IMR-90 (cell line): ENCODE measurements around the gene UGT1A7. TPM values are rescaled to one million over a fixed set of nuclear protein-coding genes. Genes with fewer than 3 reads are reported as not detected.

Experiments used
- ATAC-seq: fragments of 200-7000 bp; cut with Tn5 transposase; 2 replicates; pipeline ENCODE4 v1.9.1; 2020; ENCODE audit warnings: low read depth, mild to moderate bottlenecking, moderate library complexity
- BruUV-seq: library from RNA; stranded (reverse); fragments of 400-500 nt; replicated peaks from 2 replicates; lab custom pipeline; 2021; lab: Mats Ljungman, UMichigan
- CTCF ChIA-PET: fragments of 300-600 bp; formaldehyde crosslinking; extraction: SDS; loops from one replicate; lab custom pipeline; 2021; ENCODE audit warnings: antibody characterized with exemption; lab: Yijun Ruan, JAX
- POLR2A ChIA-PET: fragments of 300-600 bp; sonication (Branson Sonifier 250); formaldehyde crosslinking; loops from one replicate; lab custom pipeline; 2022; ENCODE audit warnings: antibody characterized with exemption; ENCODE audit not compliant: unreplicated experiment; lab: Charles Lee
- DNase-seq: peaks from one replicate; pipeline ENCODE4 v3.0.0; 2013
- H2AFZ ChIP-seq: replicated peaks from 2 replicates; pipeline ENCODE3; 2013; ENCODE audit warnings: low read length, mild to moderate bottlenecking; ENCODE audit not compliant: poor library complexity
- H2AK5ac ChIP-seq: 2 replicates; pipeline ENCODE4 v1.6.1; 2013; ENCODE audit warnings: low read depth, low read length, inconsistent platforms
- H2AK9ac ChIP-seq: replicated peaks from 2 replicates; pipeline ENCODE3; 2013; ENCODE audit warnings: mild to moderate bottlenecking, low read depth, low read length, moderate library complexity; ENCODE audit not compliant: poor library complexity
- H2BK120ac ChIP-seq: 2 replicates; pipeline ENCODE4 v1.6.1; 2013; ENCODE audit warnings: low read depth, low read length, inconsistent platforms
- H2BK15ac ChIP-seq: 3 replicates; pipeline ENCODE4 v1.6.1; 2013; ENCODE audit warnings: low read depth, low read length, inconsistent platforms
- H2BK20ac ChIP-seq: 2 replicates; pipeline ENCODE4 v1.6.1; 2013; ENCODE audit warnings: low read depth, mild to moderate bottlenecking, inconsistent platforms, low read length, moderate library complexity
- H2BK5ac ChIP-seq: 2 replicates; pipeline ENCODE4 v1.6.1; 2013; ENCODE audit warnings: mild to moderate bottlenecking, low read depth, low read length, inconsistent platforms; ENCODE audit not compliant: poor library complexity, severe bottlenecking
- H3K14ac ChIP-seq: replicated peaks from 2 replicates; pipeline ENCODE4 v1.6.1; 2013; ENCODE audit warnings: low read depth, low read length, inconsistent platforms
- H3K18ac ChIP-seq: 2 replicates; pipeline ENCODE4 v1.6.1; 2013; ENCODE audit warnings: low read depth, low read length, control low read depth
- H3K23ac ChIP-seq: 2 replicates; pipeline ENCODE4 v1.6.1; 2013; ENCODE audit warnings: low read depth, low read length, inconsistent platforms
- H3K27ac ChIP-seq: 2 replicates; pipeline ENCODE4 v1.5.1; 2013; ENCODE audit warnings: mild to moderate bottlenecking, control low read depth, low read length; ENCODE audit not compliant: insufficient read depth
- H3K27me3 ChIP-seq: 2 replicates; pipeline ENCODE4 v1.6.1; 2013; ENCODE audit warnings: low read length; ENCODE audit not compliant: control insufficient read depth, insufficient read depth
- H3K36me3 ChIP-seq: 2 replicates; pipeline ENCODE4 v1.6.1; 2013; ENCODE audit warnings: low read length, mixed read lengths; ENCODE audit not compliant: control insufficient read depth, insufficient read depth
- H3K4ac ChIP-seq: 2 replicates; pipeline ENCODE4 v1.6.1; 2013; ENCODE audit warnings: low read depth, low read length, inconsistent platforms
- H3K4me1 ChIP-seq: 2 replicates; pipeline ENCODE4 v1.6.1; 2013; ENCODE audit warnings: low read length, mixed read lengths; ENCODE audit not compliant: control insufficient read depth, insufficient read depth
- H3K4me2 ChIP-seq: 2 replicates; pipeline ENCODE4 v1.6.1; 2013; ENCODE audit warnings: low read depth, mild to moderate bottlenecking, control low read depth, low read length, moderate library complexity
- H3K4me3 ChIP-seq: 2 replicates; pipeline ENCODE4 v1.5.1; 2013; ENCODE audit warnings: low read depth, mild to moderate bottlenecking, control low read depth, low read length, moderate library complexity; ENCODE audit not compliant: insufficient read depth
- H3K56ac ChIP-seq: 2 replicates; pipeline ENCODE4 v1.6.1; 2013; ENCODE audit warnings: low read length, inconsistent platforms; ENCODE audit not compliant: insufficient read depth; ENCODE audit errors: extremely low read depth
- H3K79me1 ChIP-seq, 2 experiments: 2 replicates each; pipeline ENCODE4 v1.6.1; 2013; ENCODE audit warnings: low read length in 2 of 2, inconsistent platforms in 1 of 2, low read depth in 1 of 2
- H3K9ac ChIP-seq: 2 replicates; pipeline ENCODE4 v1.6.1; 2013; ENCODE audit warnings: low read depth, low read length, control low read depth
- H3K9me1 ChIP-seq: 2 replicates; pipeline ENCODE4 v1.6.1; 2013; ENCODE audit warnings: low read length, inconsistent platforms; ENCODE audit not compliant: insufficient read depth
- H3K9me3 ChIP-seq: 2 replicates; pipeline ENCODE4 v1.6.1; 2013; ENCODE audit warnings: low read length; ENCODE audit not compliant: control insufficient read depth, insufficient read depth
- H4K20me1 ChIP-seq: 2 replicates; pipeline ENCODE4 v1.6.1; 2013; ENCODE audit warnings: low read length, inconsistent platforms; ENCODE audit not compliant: insufficient read depth
- H4K5ac ChIP-seq: 2 replicates; pipeline ENCODE4 v1.6.1; 2013; ENCODE audit warnings: mild to moderate bottlenecking, low read depth, low read length, control low read depth
- H4K8ac ChIP-seq, 2 experiments: 2 replicates each; pipeline ENCODE4 v1.6.1; 2013; ENCODE audit warnings: low read depth in 2 of 2, low read length in 2 of 2, control low read depth in 1 of 2, inconsistent platforms in 1 of 2
- H4K91ac ChIP-seq: 2 replicates; pipeline ENCODE4 v1.6.1; 2013; ENCODE audit warnings: low read depth, low read length, inconsistent platforms; ENCODE audit not compliant: insufficient read depth
- BHLHE40 ChIP-seq: fragments of 150-350 bp; IDR thresholded peaks from 2 replicates; pipeline ENCODE4 v1.6.1; 2016; ENCODE audit warnings: mild to moderate bottlenecking, low read depth, low read length
- CEBPB ChIP-seq: IDR thresholded peaks from 2 replicates; pipeline ENCODE4 v1.6.1; 2012; ENCODE audit warnings: low read depth, low read length, improper control_type of control experiment
- CHD1 ChIP-seq: IDR thresholded peaks from 2 replicates; pipeline ENCODE4 v1.6.1; 2012; ENCODE audit warnings: low read depth, low read length, improper control_type of control experiment
- FOS ChIP-seq: fragments of 150-350 bp; IDR thresholded peaks from 2 replicates; pipeline ENCODE4 v1.6.1; 2016; ENCODE audit warnings: low read depth, low read length
- MAFK ChIP-seq: IDR thresholded peaks from 2 replicates; pipeline ENCODE4 v1.6.1; 2012; ENCODE audit warnings: low read depth, low read length, improper control_type of control experiment
- MAZ ChIP-seq: IDR thresholded peaks from 2 replicates; pipeline ENCODE4 v1.6.1; 2012; ENCODE audit warnings: low read depth, mild to moderate bottlenecking, low read length, improper control_type of control experiment, moderate library complexity, borderline replicate concordance
- MXI1 ChIP-seq: IDR thresholded peaks from 2 replicates; pipeline ENCODE4 v1.6.1; 2012; ENCODE audit warnings: low read depth, mild to moderate bottlenecking, low read length, moderate library complexity, borderline replicate concordance
- NFE2L2 ChIP-seq: fragments of 150-350 bp; IDR thresholded peaks from 2 replicates; pipeline ENCODE4 v1.6.1; 2016; ENCODE audit warnings: low read depth, mild to moderate bottlenecking, low read length
- POLR2A ChIP-seq: IDR thresholded peaks from 2 replicates; pipeline ENCODE4 v1.6.1; 2012; ENCODE audit warnings: mild to moderate bottlenecking, low read depth, low read length
- RAD21 ChIP-seq: IDR thresholded peaks from 2 replicates; pipeline ENCODE4 v1.6.1; 2012; ENCODE audit warnings: low read length, improper control_type of control experiment
- RCOR1 ChIP-seq: IDR thresholded peaks from 2 replicates; pipeline ENCODE4 v1.6.1; 2012; ENCODE audit warnings: mild to moderate bottlenecking, low read length, improper control_type of control experiment; ENCODE audit not compliant: insufficient replicate concordance
- RFX5 ChIP-seq: IDR thresholded peaks from 2 replicates; pipeline ENCODE4 v1.8.0; 2012; ENCODE audit warnings: low read depth, mild to moderate bottlenecking, low read length, moderate library complexity
- SMC3 ChIP-seq: fragments of 150-350 bp; IDR thresholded peaks from 2 replicates; pipeline ENCODE4 v1.6.1; 2016; ENCODE audit warnings: low read depth, mild to moderate bottlenecking, antibody characterized with exemption, low read length, moderate library complexity
- WGBS, 2 experiments: methylation state at CpG; one replicate each; pipeline versions ENCODE4 v1.1.5 to v1.1.7; 2013; ENCODE audit warnings: missing lambda C conversion rate in 2 of 2; ENCODE audit not compliant: insufficient read length in 1 of 2; ENCODE audit errors: extremely low coverage in 2 of 2; 5-methylcytosine and 5-hydroxymethylcytosine counted together
- dilution Hi-C: fragments of 300-500 bp; cut with HindIII; formaldehyde crosslinking; loops from one replicate; pipeline ENCODE4 v1.14.3; 2018; ENCODE audit warnings: low sequenced_read_pairs; ENCODE audit not compliant: unreplicated experiment
- in situ Hi-C: fragments of 300-500 bp; cut with MboI; formaldehyde crosslinking; loops from 3 replicates; pipeline ENCODE4 v1.14.3; 2019; ENCODE audit warnings: low sequenced_read_pairs, inconsistent platforms, mixed read lengths
- intact Hi-C: fragments of 100-400 bp; cut with micrococcal nuclease; formaldehyde crosslinking; loops from 2 replicates; pipeline ENCODE4 v1.10.0; 2022
- polyA plus RNA-seq, 3 experiments: library from polyadenylated mRNA; depleted of rRNA; stranded (reverse); fragments of >200 nt; gene quantifications; 2 replicates each; pipeline ENCODE4 v1.2.3, GENCODE V29; 2012; ENCODE audit warnings: low replicate concordance in 1 of 3
- total RNA-seq: library from RNA; depleted of rRNA; stranded (reverse); fragments of >200 nt; gene quantifications from 2 replicates; pipeline ENCODE4 v1.2.3, GENCODE V29; 2012
- TF ChIP-seq, protein P1 (sequence below): fragments of 150-350 bp; IDR thresholded peaks from 2 replicates; pipeline ENCODE4 v1.6.1; 2017; ENCODE audit warnings: mild to moderate bottlenecking, antibody characterized with exemption, low read length, low read depth
- TF ChIP-seq, protein P2 (sequence below): fragments of 150-350 bp; IDR thresholded peaks from 2 replicates; pipeline ENCODE4 v1.6.1; 2016; ENCODE audit warnings: low read depth, mild to moderate bottlenecking, low read length, moderate library complexity, borderline replicate concordance
- TF ChIP-seq, protein P3 (sequence below): conservative IDR thresholded peaks from 2 replicates; pipeline ENCODE4 v1.5.1; 2012; ENCODE audit warnings: mild to moderate bottlenecking, low read depth, low read length, improper control_type of control experiment

UGT1A7 gene
- total and polyA plus RNA-seq, 2 of the 4 experiments (the other 2 are of a cell fraction) = not detected

DNA sequence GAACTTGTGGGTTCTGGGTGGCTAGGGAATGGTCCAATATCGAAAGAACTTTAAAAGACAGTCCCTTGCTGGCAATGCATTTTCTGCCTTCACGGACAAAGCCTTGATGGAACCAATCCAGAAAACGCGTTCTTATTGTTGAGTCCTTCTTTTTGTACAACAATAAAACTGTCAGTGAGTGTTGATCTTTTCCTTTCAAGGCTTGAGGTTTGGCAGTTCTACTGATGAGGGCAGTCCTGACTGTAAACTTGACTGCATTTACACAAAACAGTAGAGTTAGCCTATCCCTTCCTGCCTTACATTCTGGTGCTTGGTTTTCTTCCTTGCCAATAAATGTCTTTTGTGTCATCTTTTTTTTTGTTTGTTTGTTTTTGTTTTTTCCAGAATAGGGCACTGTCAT, 2.5 kb upstream of the UGT1A7 start:
- intact Hi-C loops (no loop called here), dilution Hi-C loops (no loop called here), in situ Hi-C loops (no loop called here)
- H3K9me1 ChIP-seq = no peaks in the 10 kb centered on the region
- H3K4ac ChIP-seq = no peak overlapping the region
- H4K20me1 ChIP-seq = no peaks in the 10 kb centered on the region
- no peak overlapping the region for H3K23ac ChIP-seq
- no peak overlapping the region for H3K18ac ChIP-seq
- H3K14ac ChIP-seq = no peak overlapping the region
- ATAC-seq = no peak
- no peak for DNase-seq
- H3K27me3 ChIP-seq = peaks cover 1% of the 10 kb centered on the region
- H2BK15ac ChIP-seq = no peak overlapping the region
- H3K79me1 ChIP-seq = no peaks in the 10 kb centered on the region
- POLR2A ChIA-PET = no interaction called here
- H2BK20ac ChIP-seq = no peak overlapping the region
- H3K4me1 ChIP-seq = no peaks in the 10 kb centered on the region
- H2BK5ac ChIP-seq = no peak overlapping the region
- H3K9me3 ChIP-seq = no peaks in the 10 kb centered on the region
- H4K5ac ChIP-seq = no peak overlapping the region
- H2AK5ac ChIP-seq = no peak overlapping the region
- no CpG with 5 or more reads among the region's 4 CpGs for WGBS, 2 experiments
- H3K4me3 ChIP-seq = no peak overlapping the region
- no TSS peak for BruUV-seq
- no peak overlapping the region for H3K27ac ChIP-seq
- no peak overlapping the region for H3K56ac ChIP-seq
- H4K8ac ChIP-seq = no peak overlapping the region
- H2BK120ac ChIP-seq = no peak overlapping the region
- H3K36me3 ChIP-seq = no peaks in the 10 kb centered on the region
- H2AK9ac ChIP-seq = no peak overlapping the region
- no peak overlapping the region for H4K91ac ChIP-seq
- H3K4me2 ChIP-seq = no peak overlapping the region
- TF ChIP-seq, protein P1, sequence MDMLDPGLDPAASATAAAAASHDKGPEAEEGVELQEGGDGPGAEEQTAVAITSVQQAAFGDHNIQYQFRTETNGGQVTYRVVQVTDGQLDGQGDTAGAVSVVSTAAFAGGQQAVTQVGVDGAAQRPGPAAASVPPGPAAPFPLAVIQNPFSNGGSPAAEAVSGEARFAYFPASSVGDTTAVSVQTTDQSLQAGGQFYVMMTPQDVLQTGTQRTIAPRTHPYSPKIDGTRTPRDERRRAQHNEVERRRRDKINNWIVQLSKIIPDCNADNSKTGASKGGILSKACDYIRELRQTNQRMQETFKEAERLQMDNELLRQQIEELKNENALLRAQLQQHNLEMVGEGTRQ = no peak
- no peak for TF ChIP-seq BHLHE40
- no peak for TF ChIP-seq MAFK
- no peak for TF ChIP-seq RFX5
- TF ChIP-seq NFE2L2 = no peak
- TF ChIP-seq, protein P2, sequence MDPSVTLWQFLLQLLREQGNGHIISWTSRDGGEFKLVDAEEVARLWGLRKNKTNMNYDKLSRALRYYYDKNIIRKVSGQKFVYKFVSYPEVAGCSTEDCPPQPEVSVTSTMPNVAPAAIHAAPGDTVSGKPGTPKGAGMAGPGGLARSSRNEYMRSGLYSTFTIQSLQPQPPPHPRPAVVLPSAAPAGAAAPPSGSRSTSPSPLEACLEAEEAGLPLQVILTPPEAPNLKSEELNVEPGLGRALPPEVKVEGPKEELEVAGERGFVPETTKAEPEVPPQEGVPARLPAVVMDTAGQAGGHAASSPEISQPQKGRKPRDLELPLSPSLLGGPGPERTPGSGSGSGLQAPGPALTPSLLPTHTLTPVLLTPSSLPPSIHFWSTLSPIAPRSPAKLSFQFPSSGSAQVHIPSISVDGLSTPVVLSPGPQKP = no peak
- no peak for TF ChIP-seq CHD1
- no peak for TF ChIP-seq SMC3
- TF ChIP-seq MAZ = no peak
- no peak for TF ChIP-seq FOS
- TF ChIP-seq, protein P3, sequence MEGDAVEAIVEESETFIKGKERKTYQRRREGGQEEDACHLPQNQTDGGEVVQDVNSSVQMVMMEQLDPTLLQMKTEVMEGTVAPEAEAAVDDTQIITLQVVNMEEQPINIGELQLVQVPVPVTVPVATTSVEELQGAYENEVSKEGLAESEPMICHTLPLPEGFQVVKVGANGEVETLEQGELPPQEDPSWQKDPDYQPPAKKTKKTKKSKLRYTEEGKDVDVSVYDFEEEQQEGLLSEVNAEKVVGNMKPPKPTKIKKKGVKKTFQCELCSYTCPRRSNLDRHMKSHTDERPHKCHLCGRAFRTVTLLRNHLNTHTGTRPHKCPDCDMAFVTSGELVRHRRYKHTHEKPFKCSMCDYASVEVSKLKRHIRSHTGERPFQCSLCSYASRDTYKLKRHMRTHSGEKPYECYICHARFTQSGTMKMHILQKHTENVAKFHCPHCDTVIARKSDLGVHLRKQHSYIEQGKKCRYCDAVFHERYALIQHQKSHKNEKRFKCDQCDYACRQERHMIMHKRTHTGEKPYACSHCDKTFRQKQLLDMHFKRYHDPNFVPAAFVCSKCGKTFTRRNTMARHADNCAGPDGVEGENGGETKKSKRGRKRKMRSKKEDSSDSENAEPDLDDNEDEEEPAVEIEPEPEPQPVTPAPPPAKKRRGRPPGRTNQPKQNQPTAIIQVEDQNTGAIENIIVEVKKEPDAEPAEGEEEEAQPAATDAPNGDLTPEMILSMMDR = no peak
- no peak for TF ChIP-seq MXI1
- no peak for TF ChIP-seq RCOR1
- TF ChIP-seq POLR2A = no peak
- TF ChIP-seq CEBPB = no peak
- no peak for TF ChIP-seq RAD21
- CTCF ChIA-PET = no interaction called here
- no peak overlapping the region for H2AFZ ChIP-seq
- H3K9ac ChIP-seq = no peak overlapping the region
